Measurements from ENCODE around the gene IMMP2L. TPM values are rescaled to one million over a fixed set of nuclear protein-coding genes. Genes with fewer than 3 reads are reported as not detected.

The IMMP2L gene
- polyA plus RNA-seq, 1 of the 3 experiments (the other 2 are of a cell fraction) = 10.7 TPM

- 67% methylated on average over 1 of the region's 1 CpG for WGBS (ENCODE audit: low lambda C conversion rate)
Observed at GRCh38 chr7:110835218-110835617, 727.1 kb downstream of the IMMP2L start.

GRCh38 chr7:110831419-110831818 lies 730.9 kb downstream of the IMMP2L start:
- Histone ChIP-seq H3K4me2 (no peak overlapping the region), H3K79me2 (ENCODE audit: insufficient read depth) (no peaks in the 10 kb centered on the region), H3K36me3 (replicated peaks in 1 of 2; ENCODE audit: control insufficient read depth in 1 of 2, insufficient read depth in 2 of 2, low read length in 1 of 2) (no peaks in the 10 kb centered on the region), H4K20me1 (ENCODE audit: insufficient read depth) (no peaks in the 10 kb centered on the region), H2AFZ (ENCODE audit: low read depth) (no peak overlapping the region), H3K27ac (ENCODE audit: low read depth in 2 of 2, low read length in 1 of 2) (no peak overlapping the region), H3K9me3 (no peaks in the 10 kb centered on the region), H3K9ac (no peak overlapping the region), H3K27me3 (ENCODE audit: insufficient read depth) (no peaks in the 10 kb centered on the region), H3K4me1 (ENCODE audit: control insufficient read depth in 1 of 2, insufficient read depth in 2 of 2, low read depth in 1 of 2, low read length in 1 of 2) (peaks cover 0 to 12% of the 10 kb centered on the region in 2 experiments; a peak in 2 of 4 replicates), H3K4me3 (ENCODE audit: low read depth in 2 of 2, low read length in 1 of 2) (no peak overlapping the region), H3K9me2 (no peaks in the 10 kb centered on the region), H3F3A (replicated peaks; ENCODE audit: insufficient read depth) (no peaks in the 10 kb centered on the region)
- TF ChIP-seq, protein P1, sequence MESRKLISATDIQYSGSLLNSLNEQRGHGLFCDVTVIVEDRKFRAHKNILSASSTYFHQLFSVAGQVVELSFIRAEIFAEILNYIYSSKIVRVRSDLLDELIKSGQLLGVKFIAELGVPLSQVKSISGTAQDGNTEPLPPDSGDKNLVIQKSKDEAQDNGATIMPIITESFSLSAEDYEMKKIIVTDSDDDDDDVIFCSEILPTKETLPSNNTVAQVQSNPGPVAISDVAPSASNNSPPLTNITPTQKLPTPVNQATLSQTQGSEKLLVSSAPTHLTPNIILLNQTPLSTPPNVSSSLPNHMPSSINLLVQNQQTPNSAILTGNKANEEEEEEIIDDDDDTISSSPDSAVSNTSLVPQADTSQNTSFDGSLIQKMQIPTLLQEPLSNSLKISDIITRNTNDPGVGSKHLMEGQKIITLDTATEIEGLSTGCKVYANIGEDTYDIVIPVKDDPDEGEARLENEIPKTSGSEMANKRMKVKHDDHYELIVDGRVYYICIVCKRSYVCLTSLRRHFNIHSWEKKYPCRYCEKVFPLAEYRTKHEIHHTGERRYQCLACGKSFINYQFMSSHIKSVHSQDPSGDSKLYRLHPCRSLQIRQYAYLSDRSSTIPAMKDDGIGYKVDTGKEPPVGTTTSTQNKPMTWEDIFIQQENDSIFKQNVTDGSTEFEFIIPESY (IDR thresholded peaks at IDR 0.05; ENCODE audit: borderline replicate concordance, low read depth) = no peak
- TF ChIP-seq, protein P2, sequence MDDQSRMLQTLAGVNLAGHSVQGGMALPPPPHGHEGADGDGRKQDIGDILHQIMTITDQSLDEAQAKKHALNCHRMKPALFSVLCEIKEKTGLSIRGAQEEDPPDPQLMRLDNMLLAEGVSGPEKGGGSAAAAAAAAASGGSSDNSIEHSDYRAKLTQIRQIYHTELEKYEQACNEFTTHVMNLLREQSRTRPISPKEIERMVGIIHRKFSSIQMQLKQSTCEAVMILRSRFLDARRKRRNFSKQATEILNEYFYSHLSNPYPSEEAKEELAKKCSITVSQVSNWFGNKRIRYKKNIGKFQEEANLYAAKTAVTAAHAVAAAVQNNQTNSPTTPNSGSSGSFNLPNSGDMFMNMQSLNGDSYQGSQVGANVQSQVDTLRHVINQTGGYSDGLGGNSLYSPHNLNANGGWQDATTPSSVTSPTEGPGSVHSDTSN (IDR thresholded peaks at IDR 0.05) = no peak
- TF ChIP-seq RXRA (IDR thresholded peaks at IDR 0.05; ENCODE audit: borderline replicate concordance, low read depth) = no peak
- TF ChIP-seq ELF1 (IDR thresholded peaks at IDR 0.05) = no peak
- TF ChIP-seq MXI1 (IDR thresholded peaks at IDR 0.05; ENCODE audit: low read depth, low read length) = no peak
- TF ChIP-seq NFIC (IDR thresholded peaks at IDR 0.05; ENCODE audit: borderline replicate concordance) = no peak
- no peak for TF ChIP-seq NRF1 (IDR thresholded peaks at IDR 0.05; ENCODE audit: low read depth, low read length)
- TF ChIP-seq CHD2 (IDR thresholded peaks at IDR 0.05; ENCODE audit: low read length, partially characterized antibody) = no peak
- TF ChIP-seq RAD21 (IDR thresholded peaks at IDR 0.05; ENCODE audit: low read length) = no peak
- no peak for TF ChIP-seq EP300 (IDR thresholded peaks at IDR 0.05; ENCODE audit: borderline replicate concordance in 1 of 2, low read depth in 1 of 2, low read length in 1 of 2)
- TF ChIP-seq JUND (IDR thresholded peaks at IDR 0.05) = no peak
- TF ChIP-seq, protein P3, sequence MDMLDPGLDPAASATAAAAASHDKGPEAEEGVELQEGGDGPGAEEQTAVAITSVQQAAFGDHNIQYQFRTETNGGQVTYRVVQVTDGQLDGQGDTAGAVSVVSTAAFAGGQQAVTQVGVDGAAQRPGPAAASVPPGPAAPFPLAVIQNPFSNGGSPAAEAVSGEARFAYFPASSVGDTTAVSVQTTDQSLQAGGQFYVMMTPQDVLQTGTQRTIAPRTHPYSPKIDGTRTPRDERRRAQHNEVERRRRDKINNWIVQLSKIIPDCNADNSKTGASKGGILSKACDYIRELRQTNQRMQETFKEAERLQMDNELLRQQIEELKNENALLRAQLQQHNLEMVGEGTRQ (IDR thresholded peaks at IDR 0.05; ENCODE audit: borderline replicate concordance, low read depth, low read length) = no peak
- no peak for TF ChIP-seq GABPA (IDR thresholded peaks at IDR 0.05; ENCODE audit: low read depth)
- no peak for TF ChIP-seq SIN3A (IDR thresholded peaks at IDR 0.05; ENCODE audit: borderline replicate concordance, low read depth, low read length)
- no peak for TF ChIP-seq FOXJ3 (CRISPR knock-in tag; IDR thresholded peaks at IDR 0.05)
- no peak for TF ChIP-seq FOXM1 (IDR thresholded peaks at IDR 0.05; ENCODE audit: low read depth)
- DNase-seq = no peak
- ChIA-PET POLR2A (no interaction called here), CTCF (no interaction called here)
- 54% methylated on average over 3 of the region's 3 CpGs for WGBS (ENCODE audit: low lambda C conversion rate)

More at GRCh38 chr7:110835218-110835617, 727.1 kb downstream of the IMMP2L start:
- no peak for TF ChIP-seq EZH2phosphoT487 (IDR thresholded peaks at IDR 0.05; ENCODE audit: borderline replicate concordance, low read depth)
- TF ChIP-seq NFIC (IDR thresholded peaks at IDR 0.05; ENCODE audit: borderline replicate concordance) = peak; percentile 38; the same call in 1 of the 2 replicates
- Histone ChIP-seq H3K4me1 (ENCODE audit: control insufficient read depth in 1 of 2, insufficient read depth in 2 of 2, low read depth in 1 of 2, low read length in 1 of 2) (peaks cover 0 to 17% of the 10 kb centered on the region in 2 experiments; a peak in 2 of 4 replicates), H3F3A (replicated peaks; ENCODE audit: insufficient read depth) (no peaks in the 10 kb centered on the region), H3K9ac (no peak overlapping the region), H3K4me3 (ENCODE audit: low read depth in 2 of 2, low read length in 1 of 2) (no peak overlapping the region), H3K9me2 (no peaks in the 10 kb centered on the region), H3K79me2 (ENCODE audit: insufficient read depth) (no peaks in the 10 kb centered on the region), H3K36me3 (replicated peaks in 1 of 2; ENCODE audit: control insufficient read depth in 1 of 2, insufficient read depth in 2 of 2, low read length in 1 of 2) (no peaks in the 10 kb centered on the region), H4K20me1 (ENCODE audit: insufficient read depth) (no peaks in the 10 kb centered on the region), H2AFZ (ENCODE audit: low read depth) (no peak overlapping the region), H3K27me3 (ENCODE audit: insufficient read depth) (no peaks in the 10 kb centered on the region), H3K9me3 (no peaks in the 10 kb centered on the region), H3K4me2 (no peak overlapping the region), H3K27ac (ENCODE audit: low read depth in 2 of 2, low read length in 1 of 2) (peak overlapping the region in 1 of 2 experiments; percentile 35; a peak in 1 of 4 replicates)
- POLR2A ChIA-PET = no interaction called here
- DNase-seq = peak; percentile 2
- CTCF ChIA-PET = interaction anchor here (0.9 to 1.3 kb wide), 2 partner anchors 10 to 209 kb away, joined by 3 to 4 read pairs; no protein-coding TSS in a partner anchor

Data from SK-N-SH (cell line).